Central memory CD4-positive, alpha-beta T cell (primary cell): ENCODE data around the gene IL1A.

Source experiments
- DNase-seq: peaks from one replicate; pipeline ENCODE4 v3.0.0; 2022

The IL1A gene

DNA sequence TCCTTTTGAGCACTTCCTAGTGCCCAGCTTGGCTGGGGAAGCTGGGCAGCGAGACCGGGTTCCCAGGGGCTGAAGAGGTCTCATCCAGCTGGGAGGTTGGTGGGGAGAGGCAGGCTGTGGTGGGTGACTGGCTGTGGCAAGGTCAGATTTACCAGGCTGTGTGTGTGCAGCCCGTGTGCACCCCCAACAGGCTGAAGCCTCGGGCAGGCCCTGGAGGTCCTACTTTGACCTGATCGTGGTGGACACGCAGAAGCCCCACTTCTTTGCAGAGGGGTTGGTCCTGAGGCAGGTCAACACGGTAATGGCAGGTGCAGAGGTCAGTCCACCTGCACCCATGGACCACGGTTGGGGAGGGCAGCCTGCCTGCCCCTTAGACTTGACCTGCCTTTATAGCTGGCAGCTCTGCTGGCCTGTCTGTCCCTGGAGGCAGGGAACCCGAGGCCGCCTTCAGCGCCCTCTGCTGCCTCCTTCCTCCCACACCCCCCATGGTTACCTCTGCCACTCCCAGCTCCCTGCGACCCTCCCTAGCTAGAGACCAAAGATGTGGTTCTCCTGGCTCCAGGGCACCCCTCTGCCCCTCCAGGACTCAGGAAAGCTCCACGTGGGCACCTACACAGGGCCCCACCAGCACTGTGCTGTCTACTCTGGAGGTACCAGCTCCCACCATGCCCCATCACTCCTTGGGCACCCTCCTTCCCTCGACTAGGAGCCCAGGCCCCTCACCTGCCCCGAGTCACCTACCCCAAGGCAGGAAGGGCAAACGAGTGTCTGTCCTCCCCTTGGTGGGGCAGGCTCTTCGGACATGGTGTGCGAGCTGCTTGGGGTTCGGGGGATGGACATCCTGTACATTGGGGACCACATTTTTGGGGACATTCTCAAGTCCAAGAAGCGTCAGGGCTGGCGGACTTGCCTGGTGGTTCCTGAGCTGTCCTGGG is 59.4 kb downstream of the IL1A start:
- no peak for DNase-seq

DNA sequence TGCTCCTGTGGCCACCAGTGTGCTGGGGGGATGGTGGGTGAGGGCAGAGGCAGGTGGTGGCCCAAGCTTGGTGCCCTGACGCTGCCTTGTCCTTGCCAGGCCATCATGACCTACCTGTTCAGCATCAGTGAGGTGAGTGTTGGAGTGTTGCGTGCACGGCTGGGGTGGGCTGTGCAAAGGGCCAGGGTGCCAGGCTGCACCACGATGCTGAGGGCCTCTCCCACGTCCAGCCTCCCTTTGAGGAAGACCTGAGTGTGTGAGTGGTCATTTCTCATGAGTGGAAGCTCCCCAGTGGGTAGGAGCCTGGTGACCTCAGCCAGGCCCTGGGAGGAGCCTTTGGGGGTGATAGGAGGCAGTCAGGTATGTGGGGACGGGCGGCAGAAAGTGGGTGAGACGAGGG is 60.3 kb downstream of the IL1A start:
- no peak for DNase-seq
